NK-92 (cell line): ENCODE data around the gene GNB2.

Experiments
- DNase-seq: peaks from one replicate; lab custom pipeline; 2025; ENCODE audit not compliant: unreplicated experiment; lab: John Stamatoyannopoulos, UW

GNB2 gene

DNA sequence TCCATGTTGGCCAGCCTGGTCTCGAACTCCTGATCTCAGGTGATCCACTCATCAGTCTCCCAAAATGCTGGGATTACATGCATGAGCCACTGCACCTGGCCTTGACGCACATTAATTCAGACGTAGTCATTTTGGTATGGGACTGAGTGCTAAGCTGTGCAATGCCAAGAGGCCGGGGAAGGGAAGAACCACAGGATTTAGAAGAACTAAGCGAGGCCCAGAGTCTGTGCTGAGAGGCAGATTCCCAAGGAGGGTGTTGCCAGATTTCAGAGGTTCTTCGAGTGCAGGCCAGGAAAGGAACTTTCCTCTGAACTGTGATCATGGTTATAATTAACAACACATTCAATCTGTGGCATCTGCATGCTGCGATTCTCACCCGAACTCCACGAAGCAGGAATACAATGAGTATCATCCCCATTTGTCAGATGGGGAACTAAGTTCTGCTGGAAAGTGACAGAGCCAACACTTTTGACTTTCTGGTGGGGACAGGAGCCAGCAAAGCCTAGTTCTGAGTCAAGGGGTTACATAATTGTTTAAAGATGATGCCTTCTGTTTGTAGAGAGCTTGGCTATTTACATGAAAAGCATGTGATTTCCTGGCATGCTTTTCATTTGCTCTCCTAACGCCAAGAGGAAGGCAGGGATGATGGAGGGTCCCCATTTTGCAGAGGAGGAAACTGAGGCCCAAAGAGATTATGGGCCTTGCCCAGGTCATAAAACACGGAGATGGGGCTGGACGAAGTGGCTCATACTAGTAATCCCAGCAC is 53.6 kb downstream of the GNB2 start:
- no peak for DNase-seq

DNA sequence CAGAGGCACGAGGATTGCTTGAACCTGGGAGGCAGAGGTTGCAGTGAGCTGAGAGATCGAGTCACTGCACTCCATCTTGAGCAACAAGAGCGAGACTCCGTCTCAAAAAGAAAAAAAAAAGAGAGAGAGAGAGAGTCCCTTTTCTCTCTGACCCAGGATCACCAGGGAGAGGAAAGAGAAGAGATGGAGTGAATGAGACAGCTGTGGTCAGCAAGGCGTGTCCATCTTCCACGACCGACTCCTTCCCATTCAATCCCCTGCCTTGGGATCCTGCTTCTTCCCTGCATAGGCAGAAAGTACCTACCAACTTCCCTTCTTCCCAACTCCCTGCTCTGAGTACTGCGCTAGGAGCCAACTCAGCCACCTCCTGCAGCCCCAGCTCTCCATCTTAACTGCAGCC is 54.7 kb downstream of the GNB2 start:
- DNase-seq, result no peak
